HG03520 (cell line): ENCODE data around the gene ATP13A1.
"Not testable (repeated sequence)": the region's sequence is repeated elsewhere in the genome, so short reads cannot be mapped to it uniquely, and the experiment has no call there.

Source experiments
- ATAC-seq: cut with Tn5 transposase; IDR thresholded peaks from one replicate; pipeline ENCODE4 v1.9.1; 2021; ENCODE audit warnings: mild to moderate bottlenecking, moderate library complexity; ENCODE audit not compliant: unreplicated experiment

Gene ATP13A1

GRCh38 chr19:19665420-19665948 lies 2.0 kb upstream of the ATP13A1 start:
- not testable (repeated sequence) for ATAC-seq

GRCh38 chr19:19662871-19663255 lies 613 bp downstream of the ATP13A1 start:
- ATAC-seq = peak; percentile 2

- no peak for ATAC-seq
Measured at GRCh38 chr19:19662344-19662743, 1.1 kb downstream of the ATP13A1 start.

- ATAC-seq = peak; percentile 36
Measured at GRCh38 chr19:19661675-19662251, 1.7 kb downstream of the ATP13A1 start.

GRCh38 chr19:19661141-19661674 lies 2.3 kb downstream of the ATP13A1 start:
- ATAC-seq = no peak

GRCh38 chr19:19659646-19660245 lies 3.7 kb downstream of the ATP13A1 start:
- no peak for ATAC-seq

GRCh38 chr19:19657397-19657783 lies 6.1 kb downstream of the ATP13A1 start:
- ATAC-seq = no peak

GRCh38 chr19:19656451-19657396 lies 6.8 kb downstream of the ATP13A1 start:
- no peak for ATAC-seq

- no peak for ATAC-seq
Measured at GRCh38 chr19:19655641-19656343, 7.7 kb downstream of the ATP13A1 start.

- no peak for ATAC-seq
Measured at GRCh38 chr19:19655051-19655594, 8.4 kb downstream of the ATP13A1 start.

GRCh38 chr19:19654441-19654840 lies 9.0 kb downstream of the ATP13A1 start:
- no peak for ATAC-seq

- no peak for ATAC-seq
Measured at GRCh38 chr19:19653597-19654147, 9.8 kb downstream of the ATP13A1 start.

GRCh38 chr19:19652482-19653295 lies 10.8 kb downstream of the ATP13A1 start:
- ATAC-seq = no peak

GRCh38 chr19:19651076-19651475 lies 12.4 kb downstream of the ATP13A1 start:
- ATAC-seq = no peak

- no peak for ATAC-seq
Measured at GRCh38 chr19:19650331-19650730, 13.1 kb downstream of the ATP13A1 start.

GRCh38 chr19:19649580-19649995 lies 13.9 kb downstream of the ATP13A1 start:
- ATAC-seq = no peak

- ATAC-seq = no peak
Measured at GRCh38 chr19:19649155-19649554, 14.3 kb downstream of the ATP13A1 start.

- ATAC-seq = no peak
Measured at GRCh38 chr19:19647037-19647835, 16.2 kb downstream of the ATP13A1 start.
